SK-N-MC (cell line): ENCODE results near the gene ACSM5.

Source experiments
- EZH2 ChIP-seq: fragments of 200-600 bp; sonication (generic); IDR thresholded peaks from one replicate; pipeline ENCODE4 v1.6.1; 2017; ENCODE audit warnings: antibody characterized with exemption
- FOXP2 ChIP-seq: optimal IDR thresholded peaks from 2 replicates; pipeline ENCODE3; 2011; ENCODE audit warnings: mild to moderate bottlenecking, moderate library complexity; ENCODE audit not compliant: insufficient read depth; ENCODE audit errors: extremely low read length, control extremely low read depth
- POLR2AphosphoS5 ChIP-seq: IDR thresholded peaks from 2 replicates; pipeline ENCODE4 v1.6.1; 2012; ENCODE audit warnings: mild to moderate bottlenecking, low read depth, low read length, borderline replicate concordance

DNA sequence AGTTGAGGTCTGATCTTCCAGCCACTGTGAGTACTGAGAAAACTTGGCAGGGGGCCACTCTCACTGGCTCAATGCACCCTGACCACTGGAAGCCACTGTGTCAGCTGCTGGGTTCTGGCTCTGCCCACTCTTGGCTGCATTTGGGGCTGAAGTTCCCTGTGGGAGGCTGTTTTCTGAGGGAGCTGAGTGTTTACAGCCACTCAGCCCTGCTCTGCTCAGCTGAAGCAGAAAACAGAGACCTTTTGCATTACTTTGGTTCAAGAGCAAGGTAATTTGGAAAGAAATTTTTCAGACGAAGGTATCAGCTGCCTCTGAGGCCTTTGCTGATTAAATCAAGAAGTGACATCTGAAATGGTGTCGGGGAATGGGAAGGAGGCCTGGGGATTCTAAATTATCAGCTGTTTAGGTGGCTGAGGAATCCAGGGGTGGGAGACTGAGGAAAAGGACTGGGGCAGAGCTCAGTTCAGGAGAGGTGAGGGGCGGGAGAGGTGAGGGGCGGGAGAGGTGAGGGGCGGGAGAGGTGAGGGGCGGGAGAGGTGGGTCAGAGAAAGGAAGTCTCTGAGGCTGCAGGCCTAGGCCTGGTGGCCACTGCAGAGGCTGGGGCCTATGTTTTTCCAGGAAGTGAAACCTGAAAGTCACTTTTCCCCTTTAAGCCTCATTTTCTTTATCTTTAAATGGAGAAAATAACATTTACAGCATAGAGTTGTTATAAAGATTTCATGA lies at the start of gene ACSM5:
- TF ChIP-seq POLR2AphosphoS5, result no peak
- TF ChIP-seq EZH2, result no peak
- no peak for TF ChIP-seq FOXP2
